GM12878 (cell line): ENCODE measurements around the gene LMNB1. TPM values are rescaled to one million over a fixed set of nuclear protein-coding genes. Genes with fewer than 3 reads are reported as not detected.
"Not testable (repeated sequence)": the region's sequence is repeated elsewhere in the genome, so short reads cannot be mapped to it uniquely, and the experiment has no call there.

Source experiments
- ATAC-seq: fragments of 200-7000 bp; cut with Tn5 transposase; 3 replicates; pipeline ENCODE4 v1.9.1; 2020; ENCODE audit warnings: mild to moderate bottlenecking, moderate library complexity
- BruUV-seq: library from RNA; stranded (reverse); fragments of 400-500 nt; replicated peaks from 2 replicates; lab custom pipeline; 2021; lab: Mats Ljungman, UMichigan
- CTCF ChIA-PET: fragments of 300-600 bp; sonication (Branson Sonifier 250); formaldehyde crosslinking; extraction: SDS; loops from one replicate; lab custom pipeline; 2021; ENCODE audit warnings: inconsistent platforms; lab: Yijun Ruan, JAX
- POLR2A ChIA-PET: fragments of 350-600 bp; formaldehyde crosslinking; extraction: SDS; loops from one replicate; lab custom pipeline; 2021; ENCODE audit warnings: inconsistent platforms; lab: Charles Lee
- RAD21 ChIA-PET: fragments of 300-600 bp; sonication (Branson Sonifier 250); formaldehyde crosslinking; loops from one replicate; lab custom pipeline; 2023; ENCODE audit warnings: antibody characterized with exemption; ENCODE audit not compliant: unreplicated experiment; lab: Charles Lee
- SMC1A ChIA-PET: fragments of 300-600 bp; sonication (Branson Sonifier 250); formaldehyde crosslinking; loops from one replicate; lab custom pipeline; 2023; ENCODE audit not compliant: unreplicated experiment, uncharacterized antibody; lab: Charles Lee
- DNase-seq: peaks from one replicate; pipeline ENCODE4 v3.0.0-alpha.2; 2011; ENCODE audit warnings: low read depth, low spot score
- FAIRE-seq: peaks from 3 replicates; lab custom pipeline; 2011; peaks lifted over from hg19 to GRCh38; lab: Jason Lieb, UNC
- H2AFZ ChIP-seq: 2 replicates; pipeline ENCODE4 v1.6.0; 2011; ENCODE audit warnings: low read depth, low read length, control low read depth; ENCODE audit not compliant: control insufficient read depth
- H3K27ac ChIP-seq: 2 replicates; pipeline ENCODE4 v1.5.1; 2011; ENCODE audit warnings: control low read depth; ENCODE audit not compliant: control insufficient read depth, insufficient read depth
- H3K27me3 ChIP-seq, 2 experiments: replicated peaks in 1 of 2; 2 replicates each; pipeline versions ENCODE4 v1.6.0 to v1.6.1; 2011; ENCODE audit warnings: low read length in 1 of 2; ENCODE audit not compliant: control insufficient read depth in 2 of 2, insufficient read depth in 2 of 2
- H3K36me3 ChIP-seq, 2 experiments: 2 replicates each; pipeline ENCODE4 v1.5.1; 2011; ENCODE audit warnings: low read length in 1 of 2; ENCODE audit not compliant: control insufficient read depth in 2 of 2, insufficient read depth in 2 of 2
- H3K4me1 ChIP-seq: 2 replicates; pipeline ENCODE4 v1.6.1; 2011; ENCODE audit warnings: mild to moderate bottlenecking, low read length, moderate library complexity, mixed read lengths; ENCODE audit not compliant: control insufficient read depth, insufficient read depth
- H3K4me2 ChIP-seq: 2 replicates; pipeline ENCODE4 v1.6.0; 2011; ENCODE audit warnings: control low read depth; ENCODE audit not compliant: control insufficient read depth, insufficient read depth
- H3K4me3 ChIP-seq: fragments of 200-600 bp; sonication (generic); 2 replicates; pipeline ENCODE4 v1.5.1; 2016
- H3K79me2 ChIP-seq: 2 replicates; pipeline ENCODE4 v1.6.0; 2011; ENCODE audit warnings: low read length; ENCODE audit not compliant: control insufficient read depth, insufficient read depth
- H3K9ac ChIP-seq: 2 replicates; pipeline ENCODE4 v1.8.0; 2011; ENCODE audit warnings: low read length, control low read depth, mixed read lengths; ENCODE audit not compliant: control insufficient read depth, insufficient read depth
- H3K9me3 ChIP-seq: replicated peaks from 3 replicates; pipeline ENCODE4 v1.5.1; 2011; ENCODE audit warnings: mild to moderate bottlenecking, low read length; ENCODE audit not compliant: control insufficient read depth, insufficient read depth
- H4K20me1 ChIP-seq: 2 replicates; pipeline ENCODE4 v1.6.0; 2011; ENCODE audit not compliant: control insufficient read depth, insufficient read depth
- MEF2B ChIP-seq: fragments of 450-650 bp; IDR thresholded peaks from 2 replicates; pipeline ENCODE4 v1.6.1; 2018; ENCODE audit warnings: mild to moderate bottlenecking, moderate library complexity; ENCODE audit not compliant: partially characterized antibody, poor library complexity, severe bottlenecking
- MTA3 ChIP-seq: IDR thresholded peaks from 2 replicates; pipeline ENCODE4 v1.6.1; 2012; ENCODE audit warnings: low read length, inconsistent platforms, borderline replicate concordance
- NBN ChIP-seq: fragments of 450-650 bp; IDR thresholded peaks from 2 replicates; pipeline ENCODE4 v1.6.1; 2016
- WGBS: methylation state at CpG from one replicate; pipeline ENCODE4 v1.1.6; 2016; ENCODE audit warnings: low lambda C conversion rate; ENCODE audit not compliant: insufficient replicate concordance, insufficient coverage; ENCODE audit errors: missing lambda C conversion rate; 5-methylcytosine and 5-hydroxymethylcytosine counted together
- in situ Hi-C: fragments of 300-500 bp; cut with MboI; formaldehyde crosslinking; loops from 9 replicates; pipeline ENCODE4 v1.14.3; 2018; ENCODE audit warnings: mixed read lengths
- intact Hi-C: fragments of 100-400 bp; cut with micrococcal nuclease; formaldehyde crosslinking; loops from one replicate; pipeline ENCODE4 v1.14.2; 2022; ENCODE audit not compliant: unreplicated experiment
- polyA plus RNA-seq, 11 experiments: library from polyadenylated mRNA; depleted of rRNA in 4 of 11; unstranded in 6 of 11; stranded (reverse) in 5 of 11; fragments of >200 nt; fragmentation: Nextera tagmentation in 4 of 11; fragmentation: Illumina TruSeq in 1 of 11; extraction: Ambion mirVana in 4 of 11; extraction: Trizol in 1 of 11; gene quantifications; 1 replicate in 1 of 11; 2 replicates in 10 of 11; pipeline versions ENCODE4 v1.2.1 to v1.2.3, GENCODE V29; 2011 to 2016; ENCODE audit warnings: inconsistent platforms in 2 of 11, missing spikeins in 2 of 11, low read depth in 1 of 11
- total RNA-seq, 4 experiments: library from RNA; depleted of rRNA in 3 of 4; stranded (reverse); fragments of >200 nt in 3 of 4; fragmentation: Illumina TruSeq in 1 of 4; extraction: Trizol in 1 of 4; gene quantifications; 2 replicates each; pipeline versions ENCODE4 v1.2.1 to v1.2.3, GENCODE V29; 2013 to 2021

The LMNB1 gene
- total and polyA plus RNA-seq, 10 of the 15 experiments (the other 5 are each of a cell fraction or from before 2014, with no cell fraction given) = 7.0 to 185 (median 86.4) TPM

GRCh38 chr5:126769703-126770102, 7.2 kb upstream of the LMNB1 start:
- BruUV-seq = no TSS peak
- in situ Hi-C loops = loop anchor here (25.0 kb wide), 2 partner anchors 1318 to 1832 kb away; partner anchors contain the start of gene SLC12A2
- SMC1A ChIA-PET = interaction anchor here (0.8 to 1.4 kb wide), 3 partner anchors 9 to 39 kb away, joined by 3 to 6 read pairs (median 3); no protein-coding TSS in a partner anchor
- Histone ChIP-seq H3K4me3 (no peak overlapping the region), H3K4me2 (0 out of 2 replicates have a peak overlapping the region, but pooled peaks have one; percentile 8), H4K20me1 (no peaks in the 10 kb centered on the region), H3K27ac (peak overlapping the region; percentile 62; the same call in 1 of the 2 replicates), H3K4me1 (peaks cover 12% of the 10 kb centered on the region), H3K9ac (no peak overlapping the region; the same call in 1 of the 2 replicates), H2AFZ (peak overlapping the region; percentile 28), H3K79me2 (no peaks in the 10 kb centered on the region), H3K9me3 (no peaks in the 10 kb centered on the region), H3K36me3 (no peaks in the 10 kb centered on the region), H3K27me3 (no peaks in the 10 kb centered on the region)
- CTCF ChIA-PET = interaction anchor here (0.9 kb wide), 1 partner anchor 93 kb away, joined by 8 read pairs; no protein-coding TSS in a partner anchor
- POLR2A ChIA-PET = interaction anchor here (0.7 to 4.4 kb wide), 3 partner anchors 8 to 165 kb away, joined by 3 to 22 read pairs (median 5); partner anchors contain the start of gene LMNB1
- intact Hi-C loops = loop anchor here (10.0 kb wide), 2 partner anchors 325 to 1315 kb away; partner anchors contain the start of gene SLC12A2
- FAIRE-seq (no peak), DNase-seq (no peak), ATAC-seq (peak; percentile 63)
- RAD21 ChIA-PET = interaction anchor here (1.5 kb wide), 1 partner anchor 8 kb away, joined by 5 read pairs; no protein-coding TSS in a partner anchor
- WGBS = 36% methylated on average over 1 of the region's 1 CpG
- peak; percentile 28 for TF ChIP-seq MEF2B
- no peak for TF ChIP-seq MTA3
- TF ChIP-seq NBN = no peak

DNA sequence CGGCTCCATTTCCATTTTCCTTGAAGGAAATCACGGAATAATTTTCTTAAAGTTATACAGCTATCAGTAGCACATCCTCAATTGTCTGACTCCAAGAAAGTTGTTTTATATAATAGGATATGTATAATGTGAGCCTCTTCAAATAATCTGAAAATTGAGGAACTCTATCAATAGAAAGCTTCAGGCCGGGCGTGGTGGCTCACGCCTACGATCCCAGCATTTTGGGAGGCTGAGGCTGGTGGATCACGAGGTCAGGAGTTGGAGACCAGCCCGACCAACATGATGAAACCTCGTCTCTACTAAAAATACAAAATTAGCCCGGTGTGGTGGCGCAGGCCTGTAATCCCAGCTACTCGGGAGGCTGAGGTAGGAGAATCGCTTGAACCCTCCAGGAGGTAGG, 3.4 kb upstream of the LMNB1 start:
- DNase-seq, H3K9me3 ChIP-seq, FAIRE-seq, H4K20me1 ChIP-seq, H3K4me3 ChIP-seq, BruUV-seq, ATAC-seq, H3K4me2 ChIP-seq, H3K27ac ChIP-seq, H3K36me3 ChIP-seq, H3K27me3 ChIP-seq, H2AFZ ChIP-seq, H3K9ac ChIP-seq: not testable (repeated sequence)
- Histone ChIP-seq H3K4me1 (peaks cover 12% of the 10 kb centered on the region), H3K79me2 (peaks cover 17% of the 10 kb centered on the region)
- in situ Hi-C loops (loop anchor here (25.0 kb wide), 2 partner anchors 1314 to 1836 kb away; partner anchors contain the start of gene SLC12A2), intact Hi-C loops (loop anchor here (10.0 kb wide), 1 partner anchor 329 kb away; no protein-coding TSS in a partner anchor)
- RAD21 ChIA-PET = interaction anchor here (9.6 kb wide), 1 partner anchor 96 kb away, joined by 306 read pairs; no protein-coding TSS in a partner anchor
- SMC1A ChIA-PET = interaction anchor here (0.9 to 10.7 kb wide), 4 partner anchors 9 to 745 kb away, joined by 3 to 441 read pairs (median 62); no protein-coding TSS in a partner anchor
- POLR2A ChIA-PET = interaction anchor here (0.6 to 9.6 kb wide), 3 partner anchors 13 to 734 kb away, joined by 3 to 140 read pairs (median 6); no protein-coding TSS in a partner anchor
- CTCF ChIA-PET = interaction anchor here (0.7 to 10.4 kb wide), 3 partner anchors 13 to 115 kb away, joined by 3 to 445 read pairs (median 136); no protein-coding TSS in a partner anchor
- WGBS = 97% methylated on average over 13 of the region's 13 CpGs
